Spleen (tissue), 7 donors: Measurements from ENCODE around the gene EML5.

ENCODE experiments used
- CTCF ChIP-seq, 11 experiments: fragments of 200-600 bp in 7 of 11; fragments of 450-650 bp in 4 of 11; sonication (generic) in 4 of 11; IDR thresholded peaks in 8 of 11; conservative IDR thresholded peaks in 3 of 11; 1 replicate in 7 of 11; 2 replicates in 4 of 11; pipeline versions ENCODE4 v1.4.0 to v1.8.0; 2016 to 2021; ENCODE audit warnings: antibody characterized with exemption in 11 of 11, inconsistent platforms in 4 of 11, mild to moderate bottlenecking in 1 of 11
- POLR2A ChIP-seq, 3 donors: fragments of 450-650 bp; IDR thresholded peaks; one replicate each; pipeline ENCODE4 v1.5.1; 2017; ENCODE audit warnings: antibody characterized with exemption in 3 of 3, mild to moderate bottlenecking in 1 of 3
- POLR2AphosphoS5 ChIP-seq, 3 donors: sonication (generic); formaldehyde crosslinking; IDR thresholded peaks; one replicate each; pipeline ENCODE4 v1.5.1; 2017; ENCODE audit warnings: antibody characterized with exemption in 3 of 3
- donor health status: DM: no; HTN: no; CAD: no; lungs with moderate emphysema.
- donor health status: DM: no; HTN: no; CAD: no.
- donor health status: DM: no; HTN: no; CAD: no.

GRCh38 chr14:88835661-88836060 lies 42.9 kb upstream of the EML5 start:
- TF ChIP-seq POLR2A (IDR thresholded peaks at IDR 0.05) (no peak), CTCF (IDR thresholded peaks at IDR 0.05 in 8 of 11, conservative IDR thresholded peaks at IDR 0.05 in 3 of 11) (no peak), POLR2AphosphoS5 (IDR thresholded peaks at IDR 0.05) (no peak)
